Stimulated activated CD4-positive, alpha-beta T cell treated with anti-CD3 and anti-CD28 coated beads, Interleukin-1b, Interleukin-23, amount 100 ng/mL, for 4 hours (primary cell): ENCODE results near the gene ZNF862.

Source experiments
- DNase-seq, 2 donors: peaks; one replicate each; pipeline ENCODE4 v3.0.0-alpha.2; 2020; ENCODE audit warnings: low read depth in 2 of 2

Gene ZNF862

DNA sequence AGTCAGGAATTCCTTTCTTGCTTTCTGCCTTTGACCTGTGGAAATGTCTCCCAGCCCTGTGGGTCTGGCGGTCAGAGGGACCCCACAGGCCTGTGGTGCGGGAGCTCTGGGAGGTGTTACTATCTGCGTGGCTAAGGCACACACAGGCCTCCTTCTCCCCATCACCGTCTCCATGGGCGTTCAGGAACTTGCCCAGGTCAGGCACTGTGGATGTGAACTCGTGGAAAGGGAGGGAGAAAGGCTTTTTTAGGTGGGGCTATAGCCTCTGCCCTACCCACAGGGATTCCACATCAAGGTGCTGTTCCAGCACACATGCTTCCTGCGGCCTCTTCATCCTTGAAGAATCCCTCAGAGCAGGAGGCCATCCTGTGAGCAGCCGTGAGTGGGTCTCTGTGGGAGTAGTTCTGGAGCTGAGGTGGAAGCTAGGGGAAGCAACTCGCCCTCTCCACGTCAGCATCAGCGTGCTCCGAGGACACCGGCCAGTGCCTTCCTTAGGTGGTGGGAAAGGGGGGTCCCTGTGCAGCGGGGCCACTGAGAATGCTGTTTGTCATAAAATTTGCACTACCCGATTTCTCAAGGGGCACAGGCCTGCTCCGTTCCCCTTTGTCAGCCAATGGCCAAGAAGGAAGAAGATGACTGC, 28.1 kb downstream of the ZNF862 start:
- no peak for DNase-seq

DNA sequence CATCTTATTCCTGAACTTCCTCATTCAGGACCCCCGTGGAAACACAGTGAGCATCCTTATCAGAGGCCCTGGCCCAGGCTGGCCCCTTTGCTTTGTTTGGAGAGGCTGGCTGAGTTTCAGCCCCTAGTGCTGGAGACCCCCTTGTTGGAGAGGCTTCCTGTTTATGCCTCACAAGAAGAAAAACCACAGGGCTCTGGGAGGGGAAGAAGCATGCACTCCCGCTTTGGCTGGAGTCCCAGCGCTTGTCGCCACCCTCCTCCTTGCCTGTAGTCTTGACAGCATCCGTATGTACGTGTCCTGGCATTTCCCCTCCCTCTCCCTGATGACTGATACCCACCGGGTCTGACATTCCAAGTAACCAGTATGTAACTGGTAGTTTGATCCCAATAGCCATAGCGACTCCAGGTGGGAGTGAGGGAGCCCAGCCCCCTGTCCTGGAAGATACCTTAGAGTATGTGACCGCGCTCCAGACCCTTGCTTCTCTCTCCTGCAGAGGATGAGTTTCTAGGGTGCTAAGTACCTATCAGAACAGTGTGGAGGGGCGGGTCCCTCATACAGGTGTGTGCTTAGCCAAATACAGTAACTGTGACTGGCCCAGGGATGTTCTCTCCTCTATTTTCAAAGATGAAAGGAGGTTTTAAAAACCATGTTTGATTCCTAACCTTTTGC, 28.7 kb downstream of the ZNF862 start:
- DNase-seq, result no peak

DNA sequence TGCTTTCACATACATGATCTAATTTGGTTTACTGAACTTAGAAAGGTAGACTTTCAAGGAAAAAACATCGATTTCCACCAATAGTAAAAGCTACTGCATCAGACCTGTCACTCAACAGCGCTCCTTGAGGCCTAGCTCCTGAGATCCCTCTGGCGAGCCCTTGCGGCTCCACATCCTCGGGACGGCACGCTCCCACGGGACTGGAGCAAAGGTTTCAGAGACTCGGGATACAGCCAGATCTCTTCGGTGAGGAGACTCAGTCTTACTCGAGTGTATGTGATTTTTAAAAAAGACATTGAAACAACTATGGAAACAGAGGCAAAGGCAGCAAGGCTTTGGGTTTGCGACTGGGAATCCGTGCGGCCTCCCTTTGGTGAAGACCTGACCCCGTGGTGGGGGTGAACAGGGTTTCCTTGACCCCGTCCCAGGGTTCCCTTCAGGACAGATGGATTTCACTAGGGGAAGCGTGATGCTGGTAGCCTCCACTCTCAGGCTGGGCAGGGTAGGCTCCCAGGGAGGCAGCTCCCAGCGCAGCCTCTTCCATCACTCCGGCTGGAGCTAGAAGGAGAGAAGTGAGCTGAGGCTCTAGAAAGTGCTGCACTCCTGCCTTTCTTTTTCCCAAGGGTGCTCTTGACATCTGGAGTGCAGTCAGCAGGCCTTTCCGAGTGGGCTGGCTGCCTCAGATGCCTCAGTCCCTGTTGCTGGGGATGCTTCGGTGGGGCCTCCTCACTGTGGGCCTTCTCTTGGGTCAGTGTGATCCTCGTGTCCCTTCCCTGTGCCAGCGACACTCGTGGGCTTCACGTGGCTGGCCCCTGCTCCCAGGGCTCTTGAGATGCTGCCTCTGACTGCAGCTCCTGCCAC, 29.8 kb downstream of the ZNF862 start:
- DNase-seq, result no peak

DNA sequence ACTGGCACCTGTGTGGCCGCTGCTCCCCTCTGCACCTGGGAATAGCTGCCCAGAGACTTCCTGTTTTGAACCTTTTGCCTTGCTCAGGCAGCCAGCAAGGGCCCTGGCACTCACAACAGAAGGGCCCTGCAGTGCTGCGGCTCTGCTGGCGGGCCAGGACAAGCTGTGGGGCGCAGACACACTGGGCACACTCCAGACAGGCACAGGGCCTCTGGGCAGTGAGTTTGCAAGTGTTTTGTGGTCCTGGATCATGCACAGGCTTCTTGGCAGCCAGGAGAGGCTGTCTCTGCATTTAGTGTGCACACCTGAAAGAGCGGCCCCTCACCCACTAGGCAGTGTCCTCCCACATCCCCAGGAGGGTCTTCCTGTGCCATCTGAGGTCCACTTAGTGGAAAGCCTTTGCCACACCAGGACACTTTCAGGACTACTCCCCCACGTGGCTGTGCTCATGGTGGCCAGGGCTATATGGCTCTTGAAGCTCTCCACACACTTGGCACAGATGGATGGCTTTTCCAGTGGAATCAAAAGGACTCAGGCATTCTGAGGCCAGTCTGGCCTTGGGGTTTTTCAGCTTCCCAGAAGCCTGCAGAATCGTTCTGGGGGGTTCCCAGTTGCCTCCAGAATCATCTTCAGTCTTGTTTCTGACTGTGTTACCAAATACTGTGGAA, 30.6 kb downstream of the ZNF862 start:
- DNase-seq, result no peak

DNA sequence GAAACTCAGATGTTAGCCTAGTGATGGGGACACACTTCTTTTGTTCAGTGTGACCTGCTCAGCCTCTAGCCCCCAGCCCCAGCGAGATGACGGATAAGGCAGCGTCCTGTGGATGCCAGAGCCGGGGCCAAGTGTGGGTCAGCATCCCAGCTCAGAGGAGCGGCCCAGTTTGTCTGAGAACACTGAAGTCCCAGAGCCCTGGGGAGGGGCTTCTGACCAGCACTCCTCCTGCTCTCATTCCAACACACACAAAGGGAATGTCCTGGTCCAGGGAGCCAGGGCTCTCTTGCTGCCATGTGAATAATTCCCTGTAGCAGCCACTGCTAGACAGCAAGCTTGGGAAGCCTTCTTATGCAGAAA, 31.1 kb downstream of the ZNF862 start:
- no peak for DNase-seq

DNA sequence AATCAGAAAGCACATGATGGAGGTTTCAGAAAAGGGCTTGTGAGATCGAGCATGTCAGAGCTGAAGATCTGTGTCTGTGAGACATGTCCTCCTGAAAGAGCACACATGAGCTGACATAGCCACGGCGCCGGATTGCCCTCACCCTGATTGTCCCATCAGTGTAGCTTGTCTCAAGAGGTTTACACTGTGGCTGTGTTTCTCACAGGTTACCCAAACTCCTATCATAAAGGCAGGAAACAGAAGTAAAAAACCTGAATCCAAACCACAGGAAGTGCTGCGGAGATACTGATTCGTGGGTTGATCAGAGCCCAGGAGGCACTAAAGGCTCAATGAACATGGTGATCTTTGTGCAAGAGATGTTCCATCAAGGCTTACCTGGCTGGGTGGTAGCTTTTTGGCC, 31.7 kb downstream of the ZNF862 start:
- DNase-seq, result no peak

DNA sequence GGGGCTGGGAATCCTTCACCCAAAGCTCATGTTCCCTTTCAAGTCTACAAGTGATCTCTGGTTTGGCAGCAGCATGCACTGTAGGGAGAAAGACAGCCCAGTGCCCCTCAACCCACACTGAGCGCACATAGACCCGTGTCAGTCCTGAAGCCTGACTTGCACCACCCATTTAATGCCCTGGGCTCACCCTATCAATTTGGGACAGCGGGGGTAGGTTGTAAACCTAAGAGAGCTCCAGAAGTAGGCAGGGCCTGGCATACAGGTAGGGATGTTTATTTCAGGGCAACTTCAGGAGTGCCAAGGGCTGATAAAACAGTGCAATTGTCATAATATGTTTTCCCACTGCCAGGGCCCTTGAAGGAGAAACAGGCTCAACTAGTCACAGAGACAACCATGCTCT, 32.1 kb downstream of the ZNF862 start:
- no peak for DNase-seq

DNA sequence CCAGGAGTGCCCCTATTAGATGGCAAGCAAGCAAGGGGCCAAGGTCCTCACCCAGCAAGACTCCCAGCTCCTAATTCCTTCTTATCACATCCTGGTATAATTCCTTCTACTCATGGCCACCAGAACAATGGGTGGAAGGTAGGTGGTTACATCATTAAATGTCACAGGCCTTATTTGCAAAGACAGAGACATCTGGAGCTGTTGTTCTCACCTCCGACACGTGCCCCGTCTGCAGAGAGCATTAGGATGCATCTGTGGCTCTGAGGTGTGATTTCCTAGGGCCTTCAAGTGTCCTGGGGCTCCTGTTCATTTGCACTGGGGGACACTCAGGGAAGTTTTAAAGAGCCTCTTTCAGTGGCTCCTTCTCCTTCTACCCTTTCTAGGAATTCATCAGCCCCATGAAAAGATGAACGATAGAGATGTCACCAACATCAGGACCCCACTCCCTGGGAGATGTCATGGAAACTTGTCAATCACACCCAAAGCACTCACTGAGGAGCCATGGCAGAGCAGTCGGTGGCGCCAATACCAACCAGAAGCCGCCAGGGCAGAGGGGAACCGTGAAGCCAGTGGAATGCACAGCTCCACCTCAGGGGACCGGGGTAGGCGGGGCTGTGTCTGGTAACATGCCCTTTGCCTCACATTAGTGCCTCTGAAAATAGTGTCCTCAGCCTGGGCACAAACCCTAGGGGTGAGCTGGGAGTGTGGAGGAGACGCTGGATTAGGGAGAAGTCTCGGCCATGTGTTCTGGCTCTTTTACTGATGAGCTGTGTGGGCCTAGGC, 32.7 kb downstream of the ZNF862 start:
- DNase-seq, result no peak

DNA sequence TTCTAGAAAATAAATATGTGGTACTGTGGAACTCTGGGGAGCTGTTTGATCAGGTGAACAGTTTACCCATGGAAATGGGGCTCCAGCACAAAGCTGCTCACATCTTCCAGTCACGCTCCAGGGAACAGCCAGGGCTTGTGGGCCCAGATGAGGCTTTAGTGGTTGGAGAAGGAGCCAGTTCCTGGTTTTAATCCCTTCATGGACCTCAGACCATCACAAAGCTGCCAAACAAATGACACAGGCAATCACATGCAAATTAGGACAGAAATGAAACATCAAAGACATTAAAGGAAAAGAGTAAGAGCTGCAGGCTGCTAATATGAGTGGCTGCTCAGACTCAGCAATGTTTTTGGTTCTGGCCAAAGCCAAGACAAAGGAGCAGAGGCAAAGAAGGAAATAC, 33.4 kb downstream of the ZNF862 start:
- no peak for DNase-seq

DNA sequence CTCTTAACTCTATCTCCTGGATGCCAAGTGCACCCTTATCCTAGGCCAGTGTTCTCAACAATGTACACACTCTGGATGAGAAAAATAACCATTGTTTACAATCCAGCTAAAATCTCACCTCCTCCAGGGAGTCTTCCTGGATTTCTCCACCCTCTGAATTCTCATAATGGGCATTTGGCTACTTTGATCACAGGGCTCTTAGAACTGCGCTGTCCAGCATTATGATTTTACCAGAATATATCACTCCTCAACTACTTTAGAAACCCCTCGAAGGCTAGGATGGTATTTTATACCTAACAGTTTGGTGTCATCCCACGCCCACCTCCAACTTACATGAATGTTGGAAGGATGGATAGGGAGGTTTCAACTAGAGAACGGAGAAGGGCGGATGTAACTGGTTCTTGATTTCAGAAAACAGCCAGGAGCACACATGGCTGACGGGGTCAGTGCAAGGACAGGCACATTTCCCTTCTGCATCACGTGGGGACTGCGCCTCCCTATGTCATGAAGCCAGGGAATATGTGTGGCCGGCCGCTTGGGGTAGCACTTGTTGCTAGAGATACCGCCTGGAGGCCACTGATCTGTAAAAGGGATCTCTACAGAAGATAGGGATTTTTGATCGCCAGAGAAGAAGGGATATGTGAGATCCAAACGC, 34.4 kb downstream of the ZNF862 start:
- DNase-seq, result no peak

DNA sequence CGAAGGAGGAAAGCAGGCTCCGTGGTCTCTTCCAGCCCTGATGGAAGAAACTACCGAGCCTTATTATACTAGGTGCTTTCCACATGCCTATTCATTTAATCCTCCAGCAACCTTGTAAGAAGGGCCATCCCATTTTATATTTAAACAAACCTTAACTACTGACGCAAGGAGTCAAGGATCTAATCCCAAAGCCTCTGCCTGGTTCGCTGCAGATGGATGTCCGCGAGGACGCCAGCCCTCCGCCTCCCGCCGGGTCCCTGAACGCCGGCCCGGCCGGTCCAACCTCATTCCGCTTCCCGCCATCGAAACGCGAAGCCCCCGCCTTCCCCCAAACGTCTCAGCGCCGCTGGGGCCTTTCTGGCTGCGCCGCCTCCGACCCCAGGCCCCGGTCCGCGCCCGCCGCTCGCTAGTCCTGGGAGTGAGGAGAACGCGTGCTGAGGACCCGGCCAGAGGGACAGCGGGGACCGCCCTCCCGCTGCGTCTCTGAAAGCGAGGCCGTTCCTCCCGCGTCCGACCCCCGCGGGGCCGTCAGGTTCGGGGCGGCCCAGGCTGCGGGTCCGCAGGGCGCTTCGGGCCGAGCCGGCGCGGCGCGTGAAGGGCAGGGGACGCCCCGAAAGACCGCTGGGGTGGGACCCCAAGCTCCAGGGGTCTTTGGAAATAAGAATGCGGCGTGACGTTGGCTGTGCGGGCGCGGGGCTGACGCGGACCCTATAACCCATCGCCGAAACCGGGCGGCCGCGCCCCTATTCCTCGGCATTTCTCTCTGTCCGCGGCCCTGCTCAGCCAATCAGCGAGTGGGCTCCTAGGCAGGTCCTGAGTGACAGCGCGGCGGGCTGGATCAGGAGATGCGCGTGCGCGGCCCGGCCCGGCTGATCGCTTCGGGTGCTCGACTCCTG, 35.1 kb downstream of the ZNF862 start, which contains the start of gene ATP6V0E2:
ATP6V0E2 (plus strand) TSS at position 896 of the 896 bp plus-strand sequence. CDS start 97 bp downstream, outside the sequence.
- DNase-seq, result peak; percentile 81 to 93

DNA sequence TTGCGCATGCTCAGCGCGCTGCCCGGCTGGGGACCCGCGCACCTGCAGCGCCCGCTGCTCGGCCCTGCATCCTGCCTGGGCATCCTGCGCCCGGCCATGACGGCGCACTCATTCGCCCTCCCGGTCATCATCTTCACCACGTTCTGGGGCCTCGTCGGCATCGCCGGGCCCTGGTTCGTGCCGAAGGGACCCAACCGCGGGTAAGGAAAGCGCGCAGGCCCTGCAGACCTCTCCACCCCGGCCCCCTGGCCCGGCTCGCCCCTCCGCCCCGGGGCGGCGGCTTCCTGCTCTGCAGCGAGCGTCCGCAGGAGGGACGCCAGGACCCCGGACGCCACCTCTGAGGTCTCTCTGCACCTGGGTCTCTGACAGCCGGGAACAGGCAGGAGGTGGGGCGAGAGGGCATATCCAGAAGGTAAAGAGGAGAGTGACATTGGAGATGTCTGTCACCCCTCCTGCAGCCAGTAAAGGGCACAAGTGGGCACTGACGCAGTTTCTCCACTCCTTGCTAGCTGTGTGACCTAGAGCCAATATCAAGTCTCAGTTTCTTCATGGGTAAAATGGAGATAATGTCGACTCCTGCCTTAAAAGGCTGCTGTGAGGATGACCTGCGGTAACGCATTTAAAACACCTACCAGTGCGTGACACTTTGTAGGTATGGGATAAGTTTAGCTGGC, 35.9 kb downstream of the ZNF862 start:
- DNase-seq, result no peak

DNA sequence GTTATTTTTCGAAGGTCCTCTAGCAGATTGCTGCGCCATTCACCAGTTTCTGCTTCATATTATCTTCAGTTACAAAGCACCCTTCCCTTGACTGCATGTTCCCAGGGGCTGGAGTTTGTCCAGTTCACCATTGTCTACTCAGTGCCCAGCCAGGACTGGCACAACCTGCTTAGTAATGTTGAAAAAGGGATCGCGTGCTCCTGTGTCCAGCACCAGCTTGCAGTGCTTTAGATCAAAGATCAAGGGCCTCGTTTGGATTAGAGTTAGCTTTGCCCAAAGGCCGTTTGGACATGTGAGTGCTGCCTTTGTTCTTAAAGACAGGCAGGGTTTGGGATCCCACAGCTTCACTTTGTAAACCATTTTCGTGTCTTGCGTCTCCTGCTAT, 36.5 kb downstream of the ZNF862 start:
- no peak for DNase-seq

DNA sequence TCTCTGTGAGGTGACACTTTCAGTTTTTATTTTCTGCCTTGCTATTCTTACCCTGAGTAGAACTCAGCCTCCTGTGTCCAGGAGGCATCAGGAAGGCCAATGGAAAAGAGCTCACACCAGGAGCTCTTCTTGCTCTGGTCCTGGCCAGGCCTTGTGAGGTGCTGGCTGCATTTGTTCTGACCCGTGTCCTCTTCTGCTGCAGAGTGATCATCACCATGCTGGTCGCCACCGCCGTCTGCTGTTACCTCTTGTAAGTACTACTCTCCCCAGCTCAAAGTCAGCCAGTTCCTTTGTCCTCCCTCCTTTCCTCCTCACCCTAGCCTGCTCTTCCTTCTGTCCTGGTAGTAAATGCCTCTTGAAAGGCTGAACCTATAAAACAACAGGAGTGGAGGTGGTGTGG, 37.2 kb downstream of the ZNF862 start:
- DNase-seq, result no peak

DNA sequence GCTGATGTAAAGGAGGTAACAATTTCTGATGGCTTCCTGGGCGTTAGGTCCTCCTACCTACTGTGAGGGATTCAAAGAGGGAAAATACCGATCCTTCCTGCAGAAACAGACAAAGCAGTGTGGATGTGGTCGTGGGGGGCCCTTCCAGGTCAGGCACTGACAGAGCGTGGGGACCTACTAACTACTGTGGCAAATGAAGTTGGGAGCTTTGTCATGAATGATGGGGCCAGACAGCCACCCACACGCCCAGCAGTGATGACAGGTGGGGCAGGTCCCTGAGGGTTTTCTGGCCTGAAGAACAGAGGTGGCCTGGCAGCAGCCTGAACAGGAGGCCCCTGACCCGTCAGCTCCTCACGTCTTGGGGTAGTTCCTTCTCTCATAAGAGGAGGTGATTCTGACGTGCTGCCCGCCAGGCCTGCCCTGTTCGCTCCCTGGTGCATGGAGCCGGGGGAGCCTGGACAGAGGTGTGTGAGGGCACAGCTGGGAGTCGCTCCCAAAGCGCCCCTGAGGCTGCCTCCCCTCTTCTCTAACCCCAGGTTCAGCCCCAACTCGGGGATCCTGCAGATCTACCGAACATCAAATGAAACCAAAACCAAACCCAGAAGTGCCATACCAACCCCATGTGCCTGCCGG, 39.8 kb downstream of the ZNF862 start:
- no peak for DNase-seq

DNA sequence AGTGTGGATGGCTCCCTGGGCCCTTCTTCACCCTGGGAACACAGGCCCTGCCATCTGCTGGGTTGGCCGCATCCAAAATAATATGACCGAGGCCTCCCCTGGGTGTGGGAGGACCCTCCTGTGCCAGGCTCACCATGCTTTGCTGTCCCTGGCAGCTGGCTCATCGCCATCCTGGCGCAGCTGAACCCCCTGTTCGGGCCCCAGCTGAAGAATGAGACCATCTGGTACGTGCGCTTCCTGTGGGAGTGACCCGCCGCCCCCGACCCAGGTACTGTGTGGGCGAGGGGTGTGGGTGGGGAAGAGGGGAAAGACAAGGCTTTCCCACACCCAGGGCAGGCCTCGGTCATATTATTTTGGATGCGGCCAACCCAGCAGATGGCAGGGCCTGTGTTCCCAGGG, 40.3 kb downstream of the ZNF862 start:
- no peak for DNase-seq

DNA sequence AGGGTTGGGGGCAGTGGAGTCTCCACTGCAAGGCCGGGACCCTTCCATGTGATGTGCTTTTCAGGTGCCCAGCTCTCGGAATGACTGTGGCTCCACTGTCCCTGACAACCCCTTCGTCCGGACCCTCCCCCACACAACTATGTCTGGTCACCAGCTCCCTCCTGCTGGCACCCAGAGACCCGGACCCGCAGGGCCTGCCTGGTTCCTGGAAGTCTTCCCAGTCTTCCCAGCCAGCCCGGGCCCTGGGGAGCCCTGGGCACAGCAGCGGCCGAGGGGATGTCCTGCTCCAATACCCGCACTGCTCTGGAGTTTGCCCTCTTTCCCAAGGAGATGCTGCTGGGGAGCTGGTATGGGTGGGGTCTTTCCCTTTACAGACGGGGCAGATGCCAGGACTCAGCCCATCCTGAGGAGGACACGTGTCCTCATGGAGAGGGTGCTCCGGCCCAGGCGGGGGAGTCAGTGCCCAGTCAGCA, 41.1 kb downstream of the ZNF862 start:
- DNase-seq, result no peak

DNA sequence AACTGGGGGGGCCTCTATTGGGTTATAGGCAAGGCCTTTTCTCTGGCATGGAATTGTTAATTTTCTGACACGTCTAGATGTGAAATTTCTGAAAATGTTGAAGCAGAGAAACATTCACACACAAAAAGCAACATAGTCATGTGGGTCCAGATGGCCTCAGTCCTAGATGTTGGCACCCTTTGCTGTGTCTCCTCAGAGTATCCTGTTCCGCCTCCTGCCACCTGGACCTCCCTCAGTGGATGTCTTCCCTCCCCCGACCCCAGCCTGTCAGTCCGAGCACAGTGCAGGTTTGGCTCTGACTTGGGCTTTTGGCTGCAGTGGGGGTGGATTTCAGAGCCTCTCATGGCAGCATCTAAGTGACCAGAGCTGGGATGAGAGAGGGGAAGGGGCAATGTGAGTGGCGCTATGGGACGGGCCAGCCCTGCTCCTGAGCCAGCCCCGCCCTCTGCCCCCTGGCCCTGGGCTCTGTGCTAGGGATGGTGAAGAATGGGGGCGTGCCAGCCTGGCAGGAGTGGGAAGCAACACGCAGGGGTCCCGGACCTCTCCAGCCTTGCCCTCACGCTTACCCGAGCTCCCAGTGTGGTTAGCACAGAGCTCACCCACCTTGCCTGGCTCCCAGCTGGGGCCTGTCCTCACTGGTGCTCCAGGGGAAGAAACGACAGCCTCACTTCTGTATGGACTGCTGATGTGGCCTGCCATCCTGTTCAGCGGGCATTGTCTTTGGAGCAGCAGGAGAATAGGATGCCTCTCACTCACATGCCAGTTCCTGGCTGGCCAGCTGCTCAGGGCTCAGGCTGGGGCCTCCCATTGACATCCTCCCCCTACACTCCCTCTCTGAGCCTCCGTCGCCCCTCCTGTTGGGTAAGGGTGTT, 41.8 kb downstream of the ZNF862 start:
- DNase-seq, result no peak
